Measurements from ENCODE around the gene TTBK2. TPM values are rescaled to one million over a fixed set of nuclear protein-coding genes. Genes with fewer than 3 reads are reported as not detected.

Gene TTBK2
- total RNA-seq, 1 experiment from 2014 or later: 17.2 TPM

DNA sequence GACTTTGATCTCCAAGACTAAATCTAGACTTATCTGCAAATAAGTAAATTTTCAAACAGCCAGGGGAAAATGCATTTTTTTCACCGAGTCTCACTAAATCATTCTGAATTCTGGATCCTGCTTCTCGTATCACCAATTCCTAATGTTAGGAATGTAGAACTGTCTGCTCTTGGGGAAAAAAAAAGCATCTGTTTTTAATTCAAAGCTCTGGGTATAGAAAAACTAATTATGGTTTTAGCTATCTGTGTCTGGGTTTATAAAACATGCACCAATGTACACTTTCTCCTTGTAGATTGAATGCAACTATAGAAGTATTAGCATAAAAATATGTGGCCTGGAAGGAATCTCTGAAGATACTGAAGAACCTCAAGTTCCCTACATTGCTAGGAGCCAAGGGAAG, 178.9 kb downstream of the TTBK2 start:
- no peak for TF ChIP-seq SIN3A (IDR thresholded peaks at IDR 0.05; ENCODE audit: borderline replicate concordance, insufficient read depth, low read depth, low read length)
- no peak for TF ChIP-seq POLR2AphosphoS5 (IDR thresholded peaks at IDR 0.05; ENCODE audit: low read depth, low read length)
- TF ChIP-seq, protein P1, sequence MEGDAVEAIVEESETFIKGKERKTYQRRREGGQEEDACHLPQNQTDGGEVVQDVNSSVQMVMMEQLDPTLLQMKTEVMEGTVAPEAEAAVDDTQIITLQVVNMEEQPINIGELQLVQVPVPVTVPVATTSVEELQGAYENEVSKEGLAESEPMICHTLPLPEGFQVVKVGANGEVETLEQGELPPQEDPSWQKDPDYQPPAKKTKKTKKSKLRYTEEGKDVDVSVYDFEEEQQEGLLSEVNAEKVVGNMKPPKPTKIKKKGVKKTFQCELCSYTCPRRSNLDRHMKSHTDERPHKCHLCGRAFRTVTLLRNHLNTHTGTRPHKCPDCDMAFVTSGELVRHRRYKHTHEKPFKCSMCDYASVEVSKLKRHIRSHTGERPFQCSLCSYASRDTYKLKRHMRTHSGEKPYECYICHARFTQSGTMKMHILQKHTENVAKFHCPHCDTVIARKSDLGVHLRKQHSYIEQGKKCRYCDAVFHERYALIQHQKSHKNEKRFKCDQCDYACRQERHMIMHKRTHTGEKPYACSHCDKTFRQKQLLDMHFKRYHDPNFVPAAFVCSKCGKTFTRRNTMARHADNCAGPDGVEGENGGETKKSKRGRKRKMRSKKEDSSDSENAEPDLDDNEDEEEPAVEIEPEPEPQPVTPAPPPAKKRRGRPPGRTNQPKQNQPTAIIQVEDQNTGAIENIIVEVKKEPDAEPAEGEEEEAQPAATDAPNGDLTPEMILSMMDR (IDR thresholded peaks at IDR 0.05): no peak
- no peak for TF ChIP-seq TCF7L2 (IDR thresholded peaks at IDR 0.05; ENCODE audit: low read depth, low read length)
- TF ChIP-seq, protein P2, sequence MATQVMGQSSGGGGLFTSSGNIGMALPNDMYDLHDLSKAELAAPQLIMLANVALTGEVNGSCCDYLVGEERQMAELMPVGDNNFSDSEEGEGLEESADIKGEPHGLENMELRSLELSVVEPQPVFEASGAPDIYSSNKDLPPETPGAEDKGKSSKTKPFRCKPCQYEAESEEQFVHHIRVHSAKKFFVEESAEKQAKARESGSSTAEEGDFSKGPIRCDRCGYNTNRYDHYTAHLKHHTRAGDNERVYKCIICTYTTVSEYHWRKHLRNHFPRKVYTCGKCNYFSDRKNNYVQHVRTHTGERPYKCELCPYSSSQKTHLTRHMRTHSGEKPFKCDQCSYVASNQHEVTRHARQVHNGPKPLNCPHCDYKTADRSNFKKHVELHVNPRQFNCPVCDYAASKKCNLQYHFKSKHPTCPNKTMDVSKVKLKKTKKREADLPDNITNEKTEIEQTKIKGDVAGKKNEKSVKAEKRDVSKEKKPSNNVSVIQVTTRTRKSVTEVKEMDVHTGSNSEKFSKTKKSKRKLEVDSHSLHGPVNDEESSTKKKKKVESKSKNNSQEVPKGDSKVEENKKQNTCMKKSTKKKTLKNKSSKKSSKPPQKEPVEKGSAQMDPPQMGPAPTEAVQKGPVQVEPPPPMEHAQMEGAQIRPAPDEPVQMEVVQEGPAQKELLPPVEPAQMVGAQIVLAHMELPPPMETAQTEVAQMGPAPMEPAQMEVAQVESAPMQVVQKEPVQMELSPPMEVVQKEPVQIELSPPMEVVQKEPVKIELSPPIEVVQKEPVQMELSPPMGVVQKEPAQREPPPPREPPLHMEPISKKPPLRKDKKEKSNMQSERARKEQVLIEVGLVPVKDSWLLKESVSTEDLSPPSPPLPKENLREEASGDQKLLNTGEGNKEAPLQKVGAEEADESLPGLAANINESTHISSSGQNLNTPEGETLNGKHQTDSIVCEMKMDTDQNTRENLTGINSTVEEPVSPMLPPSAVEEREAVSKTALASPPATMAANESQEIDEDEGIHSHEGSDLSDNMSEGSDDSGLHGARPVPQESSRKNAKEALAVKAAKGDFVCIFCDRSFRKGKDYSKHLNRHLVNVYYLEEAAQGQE (IDR thresholded peaks at IDR 0.05; ENCODE audit: insufficient read depth in 1 of 2, low read depth in 2 of 2, low read length in 1 of 2): no peak

DNA sequence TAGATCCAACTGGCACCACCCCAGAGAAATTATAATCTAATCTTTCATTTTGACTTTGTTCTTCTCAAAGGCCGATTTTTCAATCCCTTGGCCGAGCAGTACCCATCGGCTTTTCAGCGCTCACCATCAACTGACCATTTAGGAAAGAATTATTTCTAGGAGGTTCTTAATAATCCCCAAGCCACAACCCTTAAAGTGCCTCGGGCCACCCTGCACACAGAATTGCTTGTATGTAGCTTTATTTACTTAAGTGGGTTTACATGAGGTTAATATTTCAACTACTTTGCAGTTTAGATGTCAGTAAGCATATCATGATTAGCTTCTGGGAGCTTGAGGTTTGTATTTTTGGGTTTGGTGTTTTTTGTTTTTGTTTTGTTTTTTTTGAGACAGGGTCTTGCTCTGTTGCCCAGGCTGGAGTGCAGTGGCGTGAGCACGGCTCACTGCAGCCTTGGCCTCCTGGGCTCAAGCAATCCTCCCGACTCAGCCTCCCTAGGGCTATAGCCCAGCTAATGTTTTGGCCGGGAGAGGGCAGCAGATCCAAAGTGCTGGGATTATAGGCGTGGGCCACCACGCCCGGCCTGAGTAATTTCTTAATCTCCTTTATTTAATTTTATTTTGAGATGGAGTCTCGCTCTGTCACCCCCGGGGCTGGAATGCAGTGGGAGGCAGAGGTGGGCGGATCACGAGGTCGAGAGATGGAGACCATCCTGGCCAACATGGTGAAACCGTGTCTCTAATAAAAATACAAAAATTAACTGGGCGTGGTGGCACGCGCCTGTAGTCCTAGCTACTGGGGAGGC, 182.8 kb downstream of the TTBK2 start:
- in situ Hi-C loops (cut with HindIII; ENCODE audit: low pct_unique_long_range_greater_than_20kb, low sequenced_read_pairs) (no loop called here), intact Hi-C loops (cut with micrococcal nuclease; ENCODE audit: unreplicated experiment) (loop anchor here (1.0 kb wide), 1 partner anchor 189 kb away; no protein-coding TSS in a partner anchor)
- Histone ChIP-seq H3K4me3 (ENCODE audit: low read depth in 2 of 2, low read length in 2 of 2) (peak overlapping the region; percentile 77 to 78), H3K9me3 (ENCODE audit: control insufficient read depth, insufficient read depth, low read depth, low read length) (no peaks in the 10 kb centered on the region), H3K27me3 (ENCODE audit: control insufficient read depth, insufficient read depth, low read length) (no peaks in the 10 kb centered on the region), H3K27ac (ENCODE audit: low read length) (peak overlapping the region; percentile 87), H3K36me3 (ENCODE audit: control insufficient read depth, insufficient read depth, low read length) (no peaks in the 10 kb centered on the region), H3K4me1 (ENCODE audit: control insufficient read depth, insufficient read depth, low read length) (0 out of 2 replicates have a peak, but pooled peaks cover 11% of the 10 kb centered on the region)
- BruUV-seq (replicated peaks): TSS peak; percentile 91
- POLR2A ChIA-PET: interaction anchor here (0.6 to 1.1 kb wide), 2 partner anchors 212 to 397 kb away, joined by 3 to 6 read pairs; no protein-coding TSS in a partner anchor
- TF ChIP-seq SIN3A (IDR thresholded peaks at IDR 0.05; ENCODE audit: borderline replicate concordance, insufficient read depth, low read depth, low read length): no peak
- TF ChIP-seq, protein P1 (IDR thresholded peaks at IDR 0.05): peak; percentile 92
- ATAC-seq (peak; percentile 69), DNase-seq (ENCODE audit: low read depth, low spot score) (peak; percentile 17)
- CTCF ChIA-PET: interaction anchor here (0.5 to 1.4 kb wide), 3 partner anchors 140 to 548 kb away, joined by 3 to 11 read pairs (median 4); no protein-coding TSS in a partner anchor

More for the DNA sequence above, 178.9 kb downstream of the TTBK2 start:
- H3K27ac ChIP-seq (ENCODE audit: low read length): no peak overlapping the region
- ATAC-seq (no peak), DNase-seq (ENCODE audit: low read depth, low spot score) (no peak)
- BruUV-seq (replicated peaks): no TSS peak
- H3K4me1 ChIP-seq (ENCODE audit: control insufficient read depth, insufficient read depth, low read length): no peaks in the 10 kb centered on the region
- in situ Hi-C loops (cut with HindIII; ENCODE audit: low pct_unique_long_range_greater_than_20kb, low sequenced_read_pairs) (no loop called here), intact Hi-C loops (cut with micrococcal nuclease; ENCODE audit: unreplicated experiment) (no loop called here)
- H3K9me3 ChIP-seq (ENCODE audit: control insufficient read depth, insufficient read depth, low read depth, low read length): no peaks in the 10 kb centered on the region
- POLR2A ChIA-PET: no interaction called here
- CTCF ChIA-PET: no interaction called here
- no peaks in the 10 kb centered on the region for H3K36me3 ChIP-seq (ENCODE audit: control insufficient read depth, insufficient read depth, low read length)
- H3K27me3 ChIP-seq (ENCODE audit: control insufficient read depth, insufficient read depth, low read length): no peaks in the 10 kb centered on the region
- H3K4me3 ChIP-seq (ENCODE audit: low read depth in 2 of 2, low read length in 2 of 2): no peak overlapping the region

Measured in Panc1 (cell line).